GM12872 (cell line): ENCODE measurements around the gene FAM13B.

Source experiments
- TF ChIP-seq, protein P1 (sequence below): IDR thresholded peaks from 3 replicates; pipeline ENCODE4 v1.5.1; 2011; ENCODE audit warnings: low read depth, mild to moderate bottlenecking, low read length, moderate library complexity; ENCODE audit not compliant: insufficient read depth

FAM13B gene

GRCh38 chr5:137939331-137939730 lies 93.5 kb downstream of the FAM13B start:
- TF ChIP-seq, protein P1, sequence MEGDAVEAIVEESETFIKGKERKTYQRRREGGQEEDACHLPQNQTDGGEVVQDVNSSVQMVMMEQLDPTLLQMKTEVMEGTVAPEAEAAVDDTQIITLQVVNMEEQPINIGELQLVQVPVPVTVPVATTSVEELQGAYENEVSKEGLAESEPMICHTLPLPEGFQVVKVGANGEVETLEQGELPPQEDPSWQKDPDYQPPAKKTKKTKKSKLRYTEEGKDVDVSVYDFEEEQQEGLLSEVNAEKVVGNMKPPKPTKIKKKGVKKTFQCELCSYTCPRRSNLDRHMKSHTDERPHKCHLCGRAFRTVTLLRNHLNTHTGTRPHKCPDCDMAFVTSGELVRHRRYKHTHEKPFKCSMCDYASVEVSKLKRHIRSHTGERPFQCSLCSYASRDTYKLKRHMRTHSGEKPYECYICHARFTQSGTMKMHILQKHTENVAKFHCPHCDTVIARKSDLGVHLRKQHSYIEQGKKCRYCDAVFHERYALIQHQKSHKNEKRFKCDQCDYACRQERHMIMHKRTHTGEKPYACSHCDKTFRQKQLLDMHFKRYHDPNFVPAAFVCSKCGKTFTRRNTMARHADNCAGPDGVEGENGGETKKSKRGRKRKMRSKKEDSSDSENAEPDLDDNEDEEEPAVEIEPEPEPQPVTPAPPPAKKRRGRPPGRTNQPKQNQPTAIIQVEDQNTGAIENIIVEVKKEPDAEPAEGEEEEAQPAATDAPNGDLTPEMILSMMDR: no peak

DNA sequence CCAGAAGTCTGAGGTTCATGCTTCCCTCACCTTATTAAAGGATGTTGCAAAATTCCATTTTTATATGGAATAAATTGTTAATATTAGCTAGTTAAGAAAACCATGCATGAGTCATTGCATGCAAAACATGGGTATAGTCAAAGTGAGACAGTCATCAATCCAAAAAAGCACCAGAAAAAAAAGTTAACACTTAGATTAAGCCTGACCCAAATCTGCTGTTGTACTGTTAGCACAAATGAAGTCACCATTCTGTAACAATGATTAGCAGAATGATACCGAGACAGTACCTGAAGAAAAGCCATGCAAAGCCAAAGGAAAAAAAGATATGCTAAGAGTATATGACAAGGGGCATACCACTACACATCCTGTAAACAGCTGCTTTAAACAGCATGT lies 94.1 kb downstream of the FAM13B start:
- TF ChIP-seq, protein P1: no peak

GRCh38 chr5:137937994-137938750 lies 94.7 kb downstream of the FAM13B start:
- TF ChIP-seq, protein P1: no peak

DNA sequence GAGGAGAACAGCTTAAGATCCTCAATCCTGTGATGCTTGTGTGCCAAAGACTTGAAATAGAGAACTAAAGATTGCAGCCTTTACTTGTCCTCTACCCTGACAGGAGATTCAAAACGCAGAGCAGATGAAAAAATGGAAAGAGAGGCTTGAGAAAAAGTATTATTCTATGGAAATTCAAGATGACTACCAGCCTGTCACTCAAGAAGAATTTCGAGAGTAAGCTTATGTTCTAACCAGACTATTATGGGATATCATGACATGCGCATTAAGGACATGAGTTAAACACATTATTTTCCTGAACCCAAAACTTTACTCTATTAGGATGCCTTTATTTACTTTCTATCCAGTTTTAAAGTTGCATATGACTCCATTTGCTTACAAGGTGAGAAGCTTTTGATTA lies 97.2 kb downstream of the FAM13B start:
- TF ChIP-seq, protein P1: no peak

- TF ChIP-seq, protein P1: no peak
Measured at GRCh38 chr5:137935190-137935589, 97.7 kb downstream of the FAM13B start.

DNA sequence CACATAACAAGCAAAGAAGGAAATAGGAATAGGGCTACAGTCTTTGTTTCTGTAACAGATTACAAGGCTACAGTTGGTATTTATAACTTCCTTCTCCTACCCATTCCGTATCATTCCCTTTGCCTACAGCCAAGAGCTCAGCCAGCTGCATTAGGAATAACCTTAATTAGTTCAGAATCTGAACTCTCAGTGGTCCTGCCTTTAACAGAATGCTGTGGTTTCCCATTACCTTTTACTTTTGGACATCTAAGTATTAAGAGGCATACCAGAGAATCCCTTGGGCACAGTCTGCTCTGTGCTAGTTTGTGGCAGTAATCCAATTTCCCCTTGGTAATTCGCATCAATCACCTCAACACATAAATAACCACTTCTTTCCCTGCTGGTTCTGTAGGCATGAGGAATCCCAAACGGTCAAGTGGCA lies 99.4 kb downstream of the FAM13B start:
- TF ChIP-seq, protein P1: no peak

DNA sequence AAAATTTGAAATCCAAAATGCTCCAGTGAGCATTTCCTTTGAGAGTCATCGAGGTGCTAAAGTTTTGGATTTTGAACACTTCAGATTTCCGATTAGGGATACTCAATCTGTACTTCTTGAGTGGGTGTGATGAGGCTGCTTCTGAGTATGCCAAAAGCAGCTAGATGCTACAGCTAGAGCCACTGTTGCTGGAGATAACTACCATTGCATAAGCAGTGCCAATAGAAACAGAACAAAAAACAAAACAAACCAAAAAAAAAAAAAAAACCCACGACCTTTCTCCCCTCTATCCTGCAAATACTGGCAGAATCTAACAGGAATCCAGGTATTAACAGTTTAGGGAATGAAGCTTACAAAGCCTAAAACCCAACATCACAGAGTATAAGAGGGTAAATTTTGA lies 100.1 kb downstream of the FAM13B start:
- TF ChIP-seq, protein P1: no peak
